ENCODE results near the gene HGS.

- TF ChIP-seq POLR2A (IDR thresholded peaks at IDR 0.05; ENCODE audit: low read depth, low read length) (no peak), POLR2AphosphoS5 (IDR thresholded peaks at IDR 0.05; ENCODE audit: low read depth, low read length) (no peak), PAX5 (IDR thresholded peaks at IDR 0.05; ENCODE audit: insufficient read depth, low read length, severe bottlenecking) (no peak)
Observed at GRCh38 chr17:81635973-81636504, 47.8 kb upstream of the HGS start.
